ENCODE measurements around the gene SMCO3. TPM values are rescaled to one million over a fixed set of nuclear protein-coding genes. Genes with fewer than 3 reads are reported as not detected.
"Not testable (repeated sequence)": the region's sequence is repeated elsewhere in the genome, so short reads cannot be mapped to it uniquely, and the experiment has no call there.

Gene SMCO3
- total RNA-seq, 2 donors from 2014 or later: 0.33 to 0.43 TPM

- peaks cover 0 to 13% of the 10 kb centered on the region in 2 donors for H3K4me1 ChIP-seq
- no peak overlapping the region for H3K27ac ChIP-seq
- H3K27me3 ChIP-seq: no peaks in the 10 kb centered on the region
- TF ChIP-seq CTCF (IDR thresholded peaks at IDR 0.05): no peak
- no peaks in the 10 kb centered on the region for H3K36me3 ChIP-seq
- H3K9me3 ChIP-seq: no peaks in the 10 kb centered on the region
- H3K4me3 ChIP-seq: no peak overlapping the region
- no peak for DNase-seq (ENCODE audit: low spot score)
Observed at GRCh38 chr12:14765398-14765797, 48.6 kb downstream of the SMCO3 start.

GRCh38 chr12:14759711-14760280 lies 54.2 kb downstream of the SMCO3 start:
- not testable (repeated sequence) for DNase-seq (ENCODE audit: low spot score); H3K27ac ChIP-seq; H3K4me3 ChIP-seq; H3K4me1 ChIP-seq; H3K27me3 ChIP-seq; H3K9me3 ChIP-seq; H3K36me3 ChIP-seq

GRCh38 chr12:14756334-14757143 lies 57.4 kb downstream of the SMCO3 start:
- no peak overlapping the region for H3K4me3 ChIP-seq
- no peaks in the 10 kb centered on the region for H3K4me1 ChIP-seq
- H3K36me3 ChIP-seq: no peaks in the 10 kb centered on the region
- H3K27me3 ChIP-seq: no peaks in the 10 kb centered on the region
- H3K27ac ChIP-seq: no peak overlapping the region
- TF ChIP-seq CTCF (IDR thresholded peaks at IDR 0.05): peak in 1 of 2 donors; percentile 49
- no peaks in the 10 kb centered on the region for H3K9me3 ChIP-seq
- DNase-seq (ENCODE audit: low spot score): no peak

Other genes starting within 250 kb of the SMCO3 start
- gene PLBD1, start 246.3 kb downstream of the SMCO3 start, total RNA-seq: 10 to 100 TPM; 15.1 to 21.5 TPM
- not detected for gene GUCY2C, start 117.6 kb downstream of the SMCO3 start, total RNA-seq
- 10 to 100 TPM; 19.9 to 21.9 TPM for gene WBP11, start 10.7 kb downstream of the SMCO3 start, total RNA-seq
- 1 to 10 TPM in 1 of 2 donors, under 1 TPM in 1; 0.90 to 1.1 TPM for gene C12orf60, start 10.5 kb downstream of the SMCO3 start, total RNA-seq
- gene ART4, start 29.3 kb upstream of the SMCO3 start, total RNA-seq: 10 to 100 TPM; 12.1 to 25.9 TPM
- gene MGP, start 71.7 kb upstream of the SMCO3 start, total RNA-seq: 100 to 1,000 TPM; 287 to 454 TPM
- gene ERP27, start 124.4 kb upstream of the SMCO3 start, total RNA-seq: under 1 TPM; 0.31 to 0.70 TPM
- gene ARHGDIB, start 147.4 kb upstream of the SMCO3 start, total RNA-seq: 100 to 1,000 TPM in 1 of 2 donors, 10 to 100 TPM in 1; 69.5 to 124 TPM
- not detected for gene PDE6H, start 158.9 kb upstream of the SMCO3 start, total RNA-seq

Measured in right atrium auricular region (tissue), 2 donors.